Neural cell (in vitro differentiated cells): ENCODE data around the gene C9orf43. TPM values are rescaled to one million over a fixed set of nuclear protein-coding genes. Genes with fewer than 3 reads are reported as not detected.

Experiments
- H2AFZ ChIP-seq: fragments of 200-600, 300-800 bp; sonication (generic), shearing (Covaris generic); 2 replicates; pipeline ENCODE4 v1.6.0; 2014; ENCODE audit warnings: low read depth, mild to moderate bottlenecking, antibody characterized with exemption, low read length, moderate library complexity
- H3F3A ChIP-seq: fragments of 200-600 bp; shearing (Covaris generic); 2 replicates; pipeline ENCODE4 v1.6.1; 2016; ENCODE audit warnings: mild to moderate bottlenecking, moderate library complexity, mixed read lengths, antibody characterized with exemption, low read length; ENCODE audit not compliant: insufficient read depth, poor library complexity, severe bottlenecking
- H3K27ac ChIP-seq: fragments of 200-600, 300-800 bp; sonication (generic), shearing (Covaris generic); 2 replicates; pipeline ENCODE4 v1.5.1; 2014; ENCODE audit warnings: mild to moderate bottlenecking, low read length, moderate library complexity
- H3K27me3 ChIP-seq: fragments of 300-800, 200-600 bp; sonication (generic), shearing (Covaris generic); 2 replicates; pipeline ENCODE4 v1.6.0; 2014; ENCODE audit warnings: mild to moderate bottlenecking, low read depth, low read length, moderate library complexity; ENCODE audit not compliant: insufficient read depth
- H3K36me3 ChIP-seq: fragments of 300-800, 200-600 bp; sonication (generic), shearing (Covaris generic); 2 replicates; pipeline ENCODE4 v1.5.1; 2014; ENCODE audit warnings: mild to moderate bottlenecking, antibody characterized with exemption, low read length, moderate library complexity; ENCODE audit not compliant: insufficient read depth
- H3K4me2 ChIP-seq: fragments of 300-800, 200-600 bp; sonication (generic), shearing (Covaris generic); 2 replicates; pipeline ENCODE4 v1.6.0; 2014; ENCODE audit warnings: mild to moderate bottlenecking, low read length
- H3K4me3 ChIP-seq: fragments of 300-800, 200-600 bp; sonication (generic), shearing (Covaris generic); 2 replicates; pipeline ENCODE4 v1.5.1; 2014; ENCODE audit warnings: mild to moderate bottlenecking, low read length, moderate library complexity
- H3K79me2 ChIP-seq: fragments of 200-600 bp; shearing (Covaris generic); replicated peaks from 2 replicates; pipeline ENCODE4 v1.6.0; 2014; ENCODE audit warnings: mild to moderate bottlenecking, low read length, moderate library complexity; ENCODE audit not compliant: insufficient read depth
- H3K9ac ChIP-seq: fragments of 300-800, 200-600 bp; sonication (generic), shearing (Covaris generic); 2 replicates; pipeline ENCODE4 v1.6.1; 2016; ENCODE audit warnings: mild to moderate bottlenecking, low read length, mixed read lengths
- H3K9me2 ChIP-seq: fragments of 200-600 bp; shearing (Covaris generic); 2 replicates; pipeline ENCODE4 v1.6.1; 2016; ENCODE audit warnings: mild to moderate bottlenecking, low read length, mixed read lengths; ENCODE audit not compliant: insufficient read depth
- H3K9me3 ChIP-seq: fragments of 200-600, 300-800 bp; sonication (generic), shearing (Covaris generic); 2 replicates; pipeline ENCODE4 v1.6.1; 2016; ENCODE audit warnings: mild to moderate bottlenecking, mixed run types, low read length, moderate library complexity, mixed read lengths
- H4K20me1 ChIP-seq: fragments of 200-600 bp; shearing (Covaris generic); 2 replicates; pipeline ENCODE4 v1.6.1; 2016; ENCODE audit warnings: mild to moderate bottlenecking, mixed run types; ENCODE audit not compliant: insufficient read depth
- CTCF ChIP-seq: fragments of 450-650 bp; IDR thresholded peaks from 2 replicates; pipeline ENCODE4 v1.5.1; 2014; ENCODE audit warnings: antibody characterized with exemption, mild to moderate bottlenecking, moderate library complexity; ENCODE audit not compliant: poor library complexity, severe bottlenecking
- EP300 ChIP-seq: fragments of 450-650 bp; conservative IDR thresholded peaks from 2 replicates; pipeline ENCODE4 v1.6.1; 2014; ENCODE audit warnings: antibody characterized with exemption, mild to moderate bottlenecking, moderate library complexity; ENCODE audit not compliant: poor library complexity, severe bottlenecking
- EZH2 ChIP-seq: fragments of 200-600, 300-800 bp; shearing (Covaris generic), sonication (generic); IDR thresholded peaks from 2 replicates; pipeline ENCODE4 v1.6.1; 2014; ENCODE audit warnings: antibody characterized with exemption, low read length, borderline replicate concordance, mild to moderate bottlenecking; ENCODE audit not compliant: insufficient read depth, poor library complexity, severe bottlenecking
- MXI1 ChIP-seq: fragments of 450-650 bp; conservative IDR thresholded peaks from 2 replicates; pipeline ENCODE4 v1.6.1; 2014; ENCODE audit warnings: antibody characterized with exemption, mild to moderate bottlenecking; ENCODE audit not compliant: poor library complexity, severe bottlenecking
- POLR2AphosphoS5 ChIP-seq: IDR thresholded peaks from 2 replicates; pipeline ENCODE4 v1.6.1; 2012
- RAD21 ChIP-seq: fragments of 450-650 bp; conservative IDR thresholded peaks from 2 replicates; pipeline ENCODE4 v1.6.1; 2014; ENCODE audit warnings: antibody characterized with exemption, mild to moderate bottlenecking, moderate library complexity
- REST ChIP-seq: IDR thresholded peaks from 2 replicates; pipeline ENCODE4 v1.6.1; 2012; ENCODE audit warnings: borderline replicate concordance
- SMC3 ChIP-seq: fragments of 450-650 bp; conservative IDR thresholded peaks from 2 replicates; pipeline ENCODE4 v1.6.1; 2014; ENCODE audit warnings: antibody characterized with exemption, mild to moderate bottlenecking, moderate library complexity; ENCODE audit not compliant: poor library complexity
- TAF1 ChIP-seq: IDR thresholded peaks from 2 replicates; pipeline ENCODE4 v1.6.1; 2012; ENCODE audit warnings: low read depth
- polyA plus RNA-seq: library from polyadenylated mRNA; depleted of rRNA; stranded (reverse); fragments of >200 nt; gene quantifications from 2 replicates; pipeline ENCODE4 v1.2.3, GENCODE V29; 2014

The C9orf43 gene
- polyA plus RNA-seq, 1 donor from 2014 or later, result 0.33 TPM

DNA sequence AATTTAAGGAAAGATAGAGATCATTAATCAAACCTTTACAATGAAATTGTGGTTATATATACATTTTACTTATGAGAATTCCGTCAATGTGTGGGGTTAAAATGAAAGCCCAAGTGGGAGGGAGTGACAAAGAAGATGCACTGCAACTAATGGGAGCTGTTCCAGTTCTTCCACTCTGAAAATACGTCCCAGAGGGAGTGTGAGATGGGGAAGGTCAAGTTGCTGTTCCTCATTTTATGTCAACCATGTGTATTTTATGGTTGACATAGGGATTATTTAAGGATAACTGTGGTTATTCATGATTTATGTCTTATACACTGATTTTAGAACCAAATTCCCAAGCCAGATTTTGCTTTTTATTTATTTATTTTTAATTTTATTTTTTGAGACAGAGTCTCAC, 38.8 kb downstream of the C9orf43 start:
- Histone ChIP-seq H4K20me1 (no peaks in the 10 kb centered on the region), H3K4me2 (no peak overlapping the region), H3K79me2 (no peaks in the 10 kb centered on the region), H3K36me3 (no peaks in the 10 kb centered on the region), H2AFZ (no peak overlapping the region), H3F3A (no peaks in the 10 kb centered on the region), H3K9ac (no peak overlapping the region), H3K27ac (no peak overlapping the region), H3K9me3 (no peaks in the 10 kb centered on the region), H3K9me2 (no peaks in the 10 kb centered on the region), H3K4me3 (no peak overlapping the region), H3K27me3 (no peaks in the 10 kb centered on the region)
- TF ChIP-seq RAD21 (no peak), CTCF (no peak), MXI1 (no peak), EZH2 (no peak), POLR2AphosphoS5 (no peak), TAF1 (no peak), EP300 (no peak), SMC3 (no peak)

- no peaks in the 10 kb centered on the region for H3F3A ChIP-seq
- H3K9me3 ChIP-seq, result no peaks in the 10 kb centered on the region
- H4K20me1 ChIP-seq, result no peaks in the 10 kb centered on the region
- no peaks in the 10 kb centered on the region for H3K9me2 ChIP-seq
- no peaks in the 10 kb centered on the region for H3K27me3 ChIP-seq
- no peak overlapping the region for H2AFZ ChIP-seq
- no peaks in the 10 kb centered on the region for H3K79me2 ChIP-seq
- H3K4me2 ChIP-seq, result no peak overlapping the region
- no peak overlapping the region for H3K4me3 ChIP-seq
- no peaks in the 10 kb centered on the region for H3K36me3 ChIP-seq
- no peak overlapping the region for H3K9ac ChIP-seq
- TF ChIP-seq RAD21, result no peak
- TF ChIP-seq SMC3, result no peak
- TF ChIP-seq CTCF, result no peak
- no peak for TF ChIP-seq MXI1
- TF ChIP-seq EZH2, result no peak
- TF ChIP-seq REST, result no peak
- no peak for TF ChIP-seq POLR2AphosphoS5
- no peak for TF ChIP-seq EP300
- TF ChIP-seq TAF1, result no peak
- no peak overlapping the region for H3K27ac ChIP-seq
These were observed 41.6 kb downstream of the C9orf43 start for GRCh38 chr9:113452113-113452605.
